Activated naive CD4-positive, alpha-beta T cell (primary cell): ENCODE data around the gene MDM1.

Experiments
- DNase-seq, 4 experiments: peaks; one replicate each; lab custom pipeline; 2025; lab: John Stamatoyannopoulos, UW

MDM1 gene

GRCh38 chr12:68321140-68321539, 11.0 kb downstream of the MDM1 start:
- DNase-seq, result no peak

DNA sequence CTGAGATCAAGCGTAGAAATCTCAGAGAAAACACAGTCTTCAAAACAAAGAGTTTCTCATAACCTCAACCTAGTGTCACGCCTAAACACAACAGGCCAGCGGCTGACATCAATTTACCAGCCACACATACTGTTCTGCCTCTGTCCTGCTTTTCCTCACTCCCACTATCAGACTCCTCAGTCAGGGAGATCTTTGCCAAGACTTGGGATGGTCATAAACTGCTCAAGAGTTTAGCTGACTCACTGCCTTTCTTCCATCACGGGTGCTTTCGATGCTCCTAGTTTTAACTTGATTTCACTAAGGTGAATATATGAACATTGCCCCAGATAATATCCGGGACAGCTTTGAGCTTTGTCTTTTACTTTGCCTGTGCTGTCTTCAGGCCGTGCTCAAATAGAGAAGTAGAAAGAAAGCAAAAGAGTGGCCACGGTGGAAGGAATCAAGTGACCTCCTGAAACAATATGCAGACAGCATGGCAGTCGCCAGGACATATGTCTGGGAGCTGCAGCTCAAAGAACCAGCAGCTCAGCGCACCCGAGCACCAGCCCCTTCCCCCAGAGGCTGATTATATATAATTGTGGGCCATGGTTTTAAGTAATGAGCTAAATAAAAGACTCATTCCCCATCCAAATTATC, 12.1 kb downstream of the MDM1 start:
- DNase-seq, result no peak

DNA sequence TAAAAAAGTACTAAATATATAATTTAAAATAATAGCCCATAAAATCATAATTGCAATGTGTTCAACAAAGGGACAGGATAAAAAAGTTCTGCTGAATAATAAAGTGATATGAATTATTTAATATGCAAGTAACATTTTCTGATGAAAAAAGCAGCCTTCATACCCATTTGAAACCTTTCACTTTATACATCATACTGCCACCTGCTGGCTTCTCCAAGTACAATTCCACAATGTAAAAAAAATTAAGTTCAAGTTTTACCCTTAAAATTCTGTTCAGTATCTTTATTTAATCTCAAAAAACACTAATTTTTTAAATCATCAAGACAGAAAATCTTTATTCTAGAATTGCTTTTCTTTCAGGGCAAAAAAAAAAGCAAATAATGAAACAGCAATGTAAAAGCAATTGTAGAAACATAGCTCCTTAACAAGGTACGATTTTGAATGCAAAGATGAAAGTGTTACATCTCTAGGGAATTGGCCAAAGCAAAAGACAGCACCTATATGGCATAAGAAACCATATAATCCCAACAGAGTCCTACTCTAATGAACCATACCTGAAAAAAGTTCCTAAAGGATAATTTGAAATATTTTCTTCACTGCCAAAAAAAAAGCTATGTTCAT, 15.0 kb downstream of the MDM1 start:
- peak in 1 of 4 experiments; percentile 2 for DNase-seq

DNA sequence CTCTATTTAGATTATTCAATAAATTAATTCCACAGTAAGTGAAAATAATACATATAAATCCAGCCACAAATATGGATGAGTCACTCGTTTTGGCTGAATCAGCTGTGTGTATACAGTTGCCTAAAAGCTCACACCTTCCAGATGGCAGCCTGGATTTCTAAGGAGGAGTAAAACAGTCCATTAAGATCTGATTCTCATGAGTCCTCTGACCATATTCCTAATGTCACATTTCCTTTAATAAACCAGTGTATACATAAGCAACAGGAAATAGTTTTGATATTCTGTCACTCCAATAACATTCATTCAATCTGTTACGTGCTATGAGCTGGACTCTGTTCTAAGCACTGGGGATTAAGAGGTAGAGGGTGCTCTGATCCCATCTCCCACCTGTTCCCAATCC, 21.8 kb downstream of the MDM1 start:
- DNase-seq, result no peak

DNA sequence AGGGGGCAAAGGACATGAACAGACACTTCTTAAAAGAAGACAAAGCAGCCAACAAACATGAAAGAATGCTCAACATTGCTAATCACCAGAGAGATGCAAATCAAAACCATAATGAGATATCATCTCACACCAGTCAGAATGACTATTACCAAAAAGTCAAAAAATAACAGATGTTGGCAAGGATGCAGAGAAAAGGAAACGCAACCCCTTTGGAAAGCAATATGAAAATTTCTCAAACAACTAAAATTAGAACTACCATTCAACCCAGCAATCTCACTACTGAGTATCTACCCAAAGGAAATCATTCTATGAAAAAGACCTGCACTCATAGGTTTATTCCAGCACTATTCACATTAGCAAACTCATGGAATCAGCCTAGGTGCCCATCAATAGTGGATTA, 25.6 kb downstream of the MDM1 start:
- no peak for DNase-seq

DNA sequence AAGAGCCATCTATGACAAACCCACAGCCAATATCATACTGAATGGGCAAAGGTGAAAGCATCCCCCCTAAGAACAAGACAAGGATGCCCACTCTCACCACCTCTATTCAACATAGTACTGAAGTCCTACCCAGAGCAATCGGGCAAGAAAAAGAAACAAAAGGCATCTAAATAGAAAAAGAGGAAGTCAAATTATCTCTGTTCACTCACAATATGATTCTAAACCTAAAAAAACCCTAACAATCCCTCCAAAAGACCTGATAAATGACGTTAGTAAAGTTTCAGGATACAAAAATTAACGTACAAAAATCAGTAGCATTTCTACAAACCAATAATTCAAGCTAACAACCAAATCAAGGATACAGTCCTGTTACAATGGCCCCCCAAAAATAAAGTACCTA, 26.9 kb downstream of the MDM1 start:
- DNase-seq, result no peak

- DNase-seq, result no peak
These were observed 27.5 kb downstream of the MDM1 start for GRCh38 chr12:68304626-68305025.

DNA sequence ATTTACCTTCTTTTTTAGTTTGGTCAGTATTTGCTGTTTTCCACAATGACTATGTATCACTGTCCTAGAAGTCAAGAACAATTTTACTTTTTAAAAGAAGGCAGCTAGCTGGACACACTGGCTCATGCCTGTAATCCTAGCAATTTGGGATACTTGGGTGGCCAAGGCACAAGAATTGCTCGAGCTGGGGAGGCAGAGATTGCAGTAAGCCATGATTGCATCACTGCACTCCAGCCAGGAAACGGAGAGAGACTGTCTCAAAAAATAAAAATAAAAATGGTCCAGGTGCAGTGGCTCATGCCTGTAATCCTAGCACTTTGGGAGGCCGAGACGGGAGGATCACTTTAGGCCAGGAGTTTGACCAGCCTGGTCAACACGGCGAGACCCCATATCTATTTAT, 28.3 kb downstream of the MDM1 start:
- no peak for DNase-seq

DNA sequence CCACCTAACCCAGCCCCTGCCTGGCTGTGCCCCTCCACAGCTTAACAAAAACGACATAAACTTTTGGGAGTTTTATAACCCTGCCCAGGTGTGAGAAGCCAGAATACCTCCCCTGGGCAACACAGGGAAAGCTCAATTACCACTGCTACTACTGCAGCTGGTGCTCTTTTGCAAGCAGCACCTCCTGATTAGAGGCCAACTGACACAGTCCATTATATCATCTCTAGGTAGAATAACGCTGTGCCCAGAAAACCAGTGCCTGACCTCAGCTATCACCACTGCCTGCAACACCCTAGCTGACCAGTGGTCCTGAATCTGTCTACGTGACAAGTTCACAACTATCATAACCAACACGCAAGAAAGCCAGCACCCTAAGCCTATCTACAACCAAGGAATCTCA, 34.2 kb downstream of the MDM1 start:
- no peak for DNase-seq

DNA sequence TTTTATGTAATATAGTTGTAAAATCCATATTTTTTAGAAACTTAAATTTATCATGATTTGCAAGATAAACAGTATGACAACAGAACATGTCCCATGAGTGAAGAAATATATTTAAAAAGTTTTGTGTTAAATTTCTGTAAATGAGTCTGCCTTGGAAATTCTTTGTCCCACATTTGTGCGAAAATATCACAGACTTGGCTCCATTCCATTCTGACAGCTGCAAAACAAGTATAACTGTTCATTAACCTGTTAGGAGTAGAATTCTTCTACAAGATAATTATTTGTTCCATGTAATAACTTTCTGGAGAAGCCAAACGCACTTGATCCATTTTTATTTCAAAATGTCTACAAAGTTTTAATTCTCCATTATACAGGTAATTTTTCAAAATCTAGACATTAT, 37.9 kb downstream of the MDM1 start:
- no peak for DNase-seq

GRCh38 chr12:68293347-68293746, 38.8 kb downstream of the MDM1 start:
- no peak for DNase-seq

DNA sequence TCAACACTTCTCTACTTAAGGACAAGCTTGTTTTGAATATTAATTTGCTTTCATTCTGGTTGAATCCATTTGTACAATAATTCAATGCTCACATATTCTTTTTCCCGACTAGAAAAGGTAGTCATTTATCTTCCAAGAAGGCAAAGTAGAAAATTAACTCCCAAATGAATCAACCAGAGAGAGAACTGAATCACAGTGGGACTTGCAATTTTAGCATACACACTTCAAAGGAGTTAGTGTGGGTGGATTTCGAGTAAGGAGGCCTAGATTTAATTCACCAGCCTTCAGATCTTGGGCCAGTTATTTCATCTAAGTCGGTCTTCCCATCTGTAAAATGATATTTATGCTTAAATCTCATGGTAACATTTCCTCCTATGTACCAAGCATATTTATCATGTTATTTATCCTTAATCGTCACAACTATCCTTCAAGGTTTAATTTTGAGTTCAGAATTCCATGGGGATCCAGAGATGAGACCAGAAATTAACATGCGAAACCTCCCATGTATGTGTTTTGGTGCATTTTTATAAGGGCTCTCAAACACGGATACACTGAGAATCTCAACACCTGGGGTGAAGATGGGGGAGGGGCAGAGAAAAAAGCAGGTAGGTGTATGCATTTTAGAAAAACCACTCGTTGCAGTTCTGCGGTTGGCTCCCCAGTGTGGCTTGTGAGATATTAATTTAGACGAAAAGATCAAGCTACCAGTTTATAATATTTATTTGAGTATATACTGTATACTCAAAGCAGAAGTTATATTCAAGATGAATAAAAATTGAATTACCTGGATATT, 39.8 kb downstream of the MDM1 start:
- DNase-seq, result no peak

DNA sequence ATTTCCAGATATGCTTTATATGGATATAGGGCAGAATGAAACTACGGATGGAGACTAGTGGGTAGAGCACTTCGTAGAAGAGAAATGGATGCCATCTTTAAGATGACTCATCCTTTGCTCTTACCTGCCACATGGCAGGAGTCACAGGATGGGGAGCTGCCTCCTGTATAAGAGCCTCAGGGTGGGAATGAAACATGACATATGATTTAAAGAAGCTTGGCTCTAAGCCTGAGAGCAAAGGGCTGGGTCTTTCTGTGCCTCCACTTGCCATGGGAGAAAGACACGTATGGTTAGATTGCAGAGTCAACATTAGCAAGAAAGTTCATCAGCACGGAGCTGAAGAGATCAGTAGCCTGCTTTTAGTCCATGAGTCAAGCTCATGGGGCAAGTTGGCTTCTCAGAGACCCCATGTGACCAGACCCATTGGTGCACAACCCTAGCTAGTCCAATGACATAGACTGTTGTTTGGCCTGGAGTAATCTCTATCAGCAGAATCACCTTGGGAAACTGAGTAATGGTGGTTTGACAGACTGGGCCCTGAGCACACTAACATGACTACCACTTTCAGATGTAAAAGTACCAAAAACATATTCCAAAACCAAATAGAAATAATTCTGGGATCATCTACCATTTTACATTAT, 40.6 kb downstream of the MDM1 start:
- DNase-seq, result no peak

DNA sequence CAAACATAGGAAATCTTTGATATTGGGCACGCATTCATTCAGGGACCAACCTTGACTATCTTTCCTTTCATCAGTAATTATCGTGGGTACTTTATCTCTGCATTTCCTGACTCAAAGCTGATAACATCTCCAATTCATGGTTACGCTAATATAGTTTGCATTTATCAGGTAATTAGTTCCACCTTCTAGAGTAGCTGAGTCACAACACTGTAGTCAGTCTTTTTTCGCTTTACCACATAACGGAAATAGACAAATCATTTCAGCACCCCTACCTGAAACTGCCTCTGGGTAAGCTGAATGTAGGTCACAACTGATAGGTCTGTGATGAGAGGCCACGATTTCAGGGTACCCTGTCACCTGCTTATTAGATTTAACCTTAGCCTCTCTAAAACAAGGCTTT, 42.0 kb downstream of the MDM1 start:
- DNase-seq, result no peak

- no peak for DNase-seq
These were observed 45.1 kb downstream of the MDM1 start for GRCh38 chr12:68287106-68287505.

DNA sequence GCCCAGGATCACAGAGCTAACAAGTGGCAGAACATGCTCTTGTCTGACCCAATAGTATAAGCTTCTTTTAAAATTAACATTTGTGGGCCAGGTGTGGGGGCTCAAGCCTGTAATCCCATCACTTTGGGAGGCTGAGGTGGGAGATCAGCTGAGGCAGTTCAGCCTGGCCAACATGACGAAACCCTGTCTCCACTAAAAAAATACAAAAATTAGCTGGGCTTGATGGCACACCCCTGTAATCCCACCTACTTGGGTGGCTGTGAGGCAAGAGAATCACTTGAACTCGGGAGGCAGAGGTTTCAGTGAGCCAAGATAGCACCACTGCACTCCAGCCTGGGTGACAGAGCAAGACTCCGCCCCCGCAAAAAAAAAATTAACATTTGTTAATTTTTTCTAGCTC, 45.8 kb downstream of the MDM1 start:
- no peak for DNase-seq

DNA sequence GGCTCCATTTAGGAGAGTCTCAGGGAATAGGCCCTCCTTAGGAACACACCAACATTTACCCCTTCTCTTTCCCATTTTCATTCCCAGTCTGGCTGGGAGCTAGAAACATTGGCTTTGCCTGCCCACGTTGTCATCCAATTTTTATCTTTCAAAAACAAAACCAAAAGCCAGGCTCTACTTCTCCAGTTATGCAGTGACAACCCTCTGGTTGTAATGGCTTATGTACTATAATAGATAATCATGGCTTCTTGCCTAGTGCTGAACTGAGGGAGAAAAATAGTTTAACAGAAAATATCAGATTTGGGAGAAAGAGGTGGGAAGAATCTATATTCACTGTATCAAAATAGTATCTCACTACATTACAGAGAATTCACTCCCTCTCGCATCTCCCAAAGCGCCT, 46.6 kb downstream of the MDM1 start:
- DNase-seq, result no peak

- no peak for DNase-seq
These were observed 50.7 kb downstream of the MDM1 start for GRCh38 chr12:68281322-68282077.

- no peak for DNase-seq
These were observed 51.9 kb downstream of the MDM1 start for GRCh38 chr12:68280240-68280639.

GRCh38 chr12:68279227-68280054, 52.7 kb downstream of the MDM1 start:
- no peak for DNase-seq

- DNase-seq, result no peak
These were observed 55.7 kb downstream of the MDM1 start for GRCh38 chr12:68276402-68276930.
